ENCODE measurements around the gene MCL1. TPM values are rescaled to one million over a fixed set of nuclear protein-coding genes. Genes with fewer than 3 reads are reported as not detected.

Gene MCL1
- total and polyA plus RNA-seq, 10 of the 15 experiments (the other 5 are each of a cell fraction or from before 2014, with no cell fraction given), result 18.1 to 148 (median 86.4) TPM

DNA sequence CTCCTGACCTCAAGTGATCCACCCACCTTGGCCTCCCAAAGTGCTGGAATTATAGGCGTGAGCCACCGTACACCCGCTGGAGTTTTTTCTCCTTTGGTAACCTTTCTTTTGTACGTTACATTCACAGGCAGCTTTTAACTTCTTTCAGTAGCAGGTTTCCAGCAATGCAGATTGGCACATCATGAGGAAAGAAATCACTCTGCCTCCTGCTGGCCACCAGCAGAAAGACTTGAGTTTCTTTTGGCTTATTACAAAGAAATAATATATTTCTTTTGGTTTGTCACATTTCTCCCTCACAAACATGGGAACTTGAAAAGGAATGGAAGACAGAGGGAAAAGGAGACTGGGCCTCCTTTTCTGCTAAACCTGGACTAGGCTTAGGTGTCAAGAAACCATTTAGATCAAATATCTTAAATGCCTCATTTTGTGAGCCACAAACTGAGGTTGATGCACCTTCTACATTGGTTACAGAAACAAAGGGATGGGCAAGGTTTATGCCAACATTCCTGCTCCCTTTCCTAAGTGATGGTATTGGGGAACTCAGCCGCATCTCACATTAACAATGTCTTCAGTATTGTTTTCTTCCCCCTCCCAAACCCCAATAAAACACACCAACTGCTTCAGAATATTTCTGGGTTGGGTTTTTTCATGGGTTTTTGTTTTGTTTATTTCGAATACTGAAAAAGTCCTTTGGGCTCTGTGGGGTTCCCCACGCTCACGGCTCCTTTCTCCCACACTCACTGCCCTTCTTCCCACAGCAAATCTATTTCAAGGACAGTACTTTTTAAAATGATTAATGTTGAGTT, 42.3 kb upstream of the MCL1 start (continued):
- TF ChIP-seq, protein P1, sequence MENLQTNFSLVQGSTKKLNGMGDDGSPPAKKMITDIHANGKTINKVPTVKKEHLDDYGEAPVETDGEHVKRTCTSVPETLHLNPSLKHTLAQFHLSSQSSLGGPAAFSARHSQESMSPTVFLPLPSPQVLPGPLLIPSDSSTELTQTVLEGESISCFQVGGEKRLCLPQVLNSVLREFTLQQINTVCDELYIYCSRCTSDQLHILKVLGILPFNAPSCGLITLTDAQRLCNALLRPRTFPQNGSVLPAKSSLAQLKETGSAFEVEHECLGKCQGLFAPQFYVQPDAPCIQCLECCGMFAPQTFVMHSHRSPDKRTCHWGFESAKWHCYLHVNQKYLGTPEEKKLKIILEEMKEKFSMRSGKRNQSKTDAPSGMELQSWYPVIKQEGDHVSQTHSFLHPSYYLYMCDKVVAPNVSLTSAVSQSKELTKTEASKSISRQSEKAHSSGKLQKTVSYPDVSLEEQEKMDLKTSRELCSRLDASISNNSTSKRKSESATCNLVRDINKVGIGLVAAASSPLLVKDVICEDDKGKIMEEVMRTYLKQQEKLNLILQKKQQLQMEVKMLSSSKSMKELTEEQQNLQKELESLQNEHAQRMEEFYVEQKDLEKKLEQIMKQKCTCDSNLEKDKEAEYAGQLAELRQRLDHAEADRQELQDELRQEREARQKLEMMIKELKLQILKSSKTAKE (IDR thresholded peaks at IDR 0.05; ENCODE audit: low read depth, poor library complexity, severe bottlenecking), result peak; percentile 30
- TF ChIP-seq BHLHE40 (IDR thresholded peaks at IDR 0.05; ENCODE audit: borderline replicate concordance in 1 of 2, low read depth in 2 of 2, low read length in 1 of 2), result no peak
- TF ChIP-seq ZZZ3 (IDR thresholded peaks at IDR 0.05; ENCODE audit: control insufficient read depth, insufficient read length, low read depth), result no peak
- TF ChIP-seq CREB1 (IDR thresholded peaks at IDR 0.05; ENCODE audit: low read depth), result peak; percentile 3; the same call in 1 of the 2 replicates
- no peak for TF ChIP-seq GABPA (IDR thresholded peaks at IDR 0.05; ENCODE audit: low read depth)
- no peak for TF ChIP-seq HDAC6 (IDR thresholded peaks at IDR 0.05; ENCODE audit: unreplicated experiment)
- TF ChIP-seq EGR1 (IDR thresholded peaks at IDR 0.05; ENCODE audit: borderline replicate concordance in 1 of 2, low read depth in 2 of 2, low read length in 2 of 2), result no peak
- TF ChIP-seq MEF2B (IDR thresholded peaks at IDR 0.05; ENCODE audit: partially characterized antibody, poor library complexity, severe bottlenecking), result peak; percentile 27
- no peak for TF ChIP-seq ZNF24 (IDR thresholded peaks at IDR 0.05)
- no peak for TF ChIP-seq IKZF2 (IDR thresholded peaks at IDR 0.05)
- TF ChIP-seq ESRRA (IDR thresholded peaks at IDR 0.05; ENCODE audit: low read length), result no peak
- peak; percentile 11; the same call in 1 of the 2 replicates for TF ChIP-seq MLLT1 (IDR thresholded peaks at IDR 0.05)
- TF ChIP-seq REST (IDR thresholded peaks at IDR 0.05; ENCODE audit: low read depth, low read length), result no peak
- no peak for TF ChIP-seq EZH2 (IDR thresholded peaks at IDR 0.05; ENCODE audit: borderline replicate concordance, control insufficient read depth, low read depth, low read length)
- TF ChIP-seq LARP7 (IDR thresholded peaks at IDR 0.05), result no peak
- TF ChIP-seq FOXK2 (IDR thresholded peaks at IDR 0.05), result no peak
- no peak for TF ChIP-seq JUNB (IDR thresholded peaks at IDR 0.05)
- TF ChIP-seq PRDM15 (CRISPR knock-in tag; IDR thresholded peaks at IDR 0.05), result no peak
